Right atrium auricular region (tissue), 2 donors: ENCODE measurements around the gene CCDC70. TPM values are rescaled to one million over a fixed set of nuclear protein-coding genes. Genes with fewer than 3 reads are reported as not detected.
"Not testable (repeated sequence)": the region's sequence is repeated elsewhere in the genome, so short reads cannot be mapped to it uniquely, and the experiment has no call there.

ENCODE experiments used
- DNase-seq: peaks from one replicate; pipeline ENCODE4 v3.0.0-alpha.2; 2019; ENCODE audit warnings: low spot score
- H3K27ac ChIP-seq, 2 donors: fragments of 200-600 bp; sonication (generic); 1 replicate in 1 of 2; 2 replicates in 1 of 2; pipeline ENCODE4 v1.5.1; 2016 to 2019
- H3K27me3 ChIP-seq, 2 donors: fragments of 200-600 bp; sonication (generic); one replicate each; pipeline versions ENCODE4 v1.5.1 to v1.6.0; 2017 to 2019
- H3K36me3 ChIP-seq: fragments of 200-600 bp; sonication (generic); one replicate; pipeline ENCODE4 v1.5.1; 2016
- H3K4me1 ChIP-seq, 2 donors: fragments of 200-600 bp; sonication (generic); one replicate each; pipeline versions ENCODE4 v1.5.1 to v1.6.0; 2017 to 2019
- H3K4me3 ChIP-seq, 2 donors: fragments of 200-600 bp; sonication (generic); 1 replicate in 1 of 2; 2 replicates in 1 of 2; pipeline ENCODE4 v1.5.1; 2017 to 2019; ENCODE audit warnings: mild to moderate bottlenecking in 1 of 2, moderate library complexity in 1 of 2
- H3K9me3 ChIP-seq, 2 donors: fragments of 200-600 bp; sonication (generic); one replicate each; pipeline ENCODE4 v1.5.1; 2019
- total RNA-seq, 2 donors: library from RNA; depleted of rRNA; stranded (reverse); fragments of >200 nt; gene quantifications; one replicate each; pipeline ENCODE4 v1.1.0, GENCODE V29; 2016
- TF ChIP-seq, protein P1 (sequence below), 2 donors: fragments of 200-600 bp; sonication (generic); IDR thresholded peaks; one replicate each; pipeline ENCODE4 v1.5.1; 2019; ENCODE audit warnings: antibody characterized with exemption in 2 of 2

Gene CCDC70
- total RNA-seq, 2 donors from 2014 or later: not detected

DNA sequence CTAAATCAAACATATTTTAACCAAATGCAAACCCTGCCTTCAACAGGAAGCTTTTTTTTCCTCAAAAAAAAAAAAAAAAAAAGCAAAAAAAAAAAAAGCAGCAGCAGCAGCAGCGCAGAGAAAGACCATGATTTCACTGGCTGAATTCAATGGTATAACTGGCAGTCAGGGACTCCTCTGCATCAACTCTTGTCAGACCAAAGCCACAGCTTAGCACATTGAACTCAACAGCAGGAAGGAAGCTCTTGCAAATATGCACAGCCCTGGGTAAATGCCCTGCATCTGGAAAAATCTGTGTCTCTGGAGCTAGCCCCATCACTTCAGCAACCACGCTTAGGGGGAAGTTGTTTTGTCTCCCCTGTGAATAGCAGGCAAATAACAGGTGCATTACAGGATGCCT is 40.2 kb upstream of the CCDC70 start:
- H3K4me1 ChIP-seq: peaks cover 0 to 45% of the 10 kb centered on the region in 2 donors
- no peaks in the 10 kb centered on the region for H3K27me3 ChIP-seq
- no peak for DNase-seq
- H3K27ac ChIP-seq: no peak overlapping the region
- H3K36me3 ChIP-seq: no peaks in the 10 kb centered on the region
- TF ChIP-seq, protein P1, sequence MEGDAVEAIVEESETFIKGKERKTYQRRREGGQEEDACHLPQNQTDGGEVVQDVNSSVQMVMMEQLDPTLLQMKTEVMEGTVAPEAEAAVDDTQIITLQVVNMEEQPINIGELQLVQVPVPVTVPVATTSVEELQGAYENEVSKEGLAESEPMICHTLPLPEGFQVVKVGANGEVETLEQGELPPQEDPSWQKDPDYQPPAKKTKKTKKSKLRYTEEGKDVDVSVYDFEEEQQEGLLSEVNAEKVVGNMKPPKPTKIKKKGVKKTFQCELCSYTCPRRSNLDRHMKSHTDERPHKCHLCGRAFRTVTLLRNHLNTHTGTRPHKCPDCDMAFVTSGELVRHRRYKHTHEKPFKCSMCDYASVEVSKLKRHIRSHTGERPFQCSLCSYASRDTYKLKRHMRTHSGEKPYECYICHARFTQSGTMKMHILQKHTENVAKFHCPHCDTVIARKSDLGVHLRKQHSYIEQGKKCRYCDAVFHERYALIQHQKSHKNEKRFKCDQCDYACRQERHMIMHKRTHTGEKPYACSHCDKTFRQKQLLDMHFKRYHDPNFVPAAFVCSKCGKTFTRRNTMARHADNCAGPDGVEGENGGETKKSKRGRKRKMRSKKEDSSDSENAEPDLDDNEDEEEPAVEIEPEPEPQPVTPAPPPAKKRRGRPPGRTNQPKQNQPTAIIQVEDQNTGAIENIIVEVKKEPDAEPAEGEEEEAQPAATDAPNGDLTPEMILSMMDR (IDR thresholded peaks at IDR 0.05): no peak
- no peaks in the 10 kb centered on the region for H3K9me3 ChIP-seq
- H3K4me3 ChIP-seq: no peak overlapping the region

DNA sequence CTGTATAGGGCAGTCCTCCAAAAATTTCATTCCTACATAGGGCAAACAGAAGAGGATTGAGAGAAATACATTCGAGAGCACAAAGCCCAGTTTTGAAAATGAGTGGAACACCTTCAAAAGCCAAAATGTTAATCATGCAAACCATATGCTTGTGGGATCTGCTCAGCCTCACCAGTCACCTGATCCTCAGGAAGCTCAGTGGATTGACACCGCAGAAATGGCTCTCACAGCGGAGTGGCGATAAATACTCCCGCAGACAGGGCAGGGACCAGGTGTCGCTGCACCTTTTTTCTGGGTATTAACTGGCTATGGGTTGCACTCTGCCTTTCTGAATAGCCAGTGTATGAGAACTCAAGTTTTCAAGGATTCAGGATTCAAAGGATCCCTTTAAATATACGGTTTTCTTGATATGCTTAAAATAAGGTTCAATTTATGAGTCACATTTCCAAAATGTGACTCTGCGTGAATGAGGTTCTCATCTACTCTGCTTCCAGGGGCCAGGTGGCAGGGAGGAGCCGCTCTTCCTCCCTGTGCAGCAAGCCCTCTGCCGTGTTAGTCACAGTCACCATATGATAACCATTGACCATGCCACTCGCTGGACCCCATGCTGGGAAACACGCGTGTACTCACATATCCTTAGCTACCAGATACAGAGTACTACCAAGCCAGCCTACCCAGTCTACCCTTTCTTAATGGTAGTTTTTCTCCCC is 39.5 kb upstream of the CCDC70 start:
- Histone ChIP-seq H3K27ac (no peak overlapping the region), H3K27me3 (no peaks in the 10 kb centered on the region), H3K4me1 (peaks cover 0 to 52% of the 10 kb centered on the region in 2 donors), H3K4me3 (no peak overlapping the region), H3K9me3 (no peaks in the 10 kb centered on the region), H3K36me3 (no peaks in the 10 kb centered on the region)
- no peak for DNase-seq
- TF ChIP-seq, protein P1 (IDR thresholded peaks at IDR 0.05): no peak

DNA sequence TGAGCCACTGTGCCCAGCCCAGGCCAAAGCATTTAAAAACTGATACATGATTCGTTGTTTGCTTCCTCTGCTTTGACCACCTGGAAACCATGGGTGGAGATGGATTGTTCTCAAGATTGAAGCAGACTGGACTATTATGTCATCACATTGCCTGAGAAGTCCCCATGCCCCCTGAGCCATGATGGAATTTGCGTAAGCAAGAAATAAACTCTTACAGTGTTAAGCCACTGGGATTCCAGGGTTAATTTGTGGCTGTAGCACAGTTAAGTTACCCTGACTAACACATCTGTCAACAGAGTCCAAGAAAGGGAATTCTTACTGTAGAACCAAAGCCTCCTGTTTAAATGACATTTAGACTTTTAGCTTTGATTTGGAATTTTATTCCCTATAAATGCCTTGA is 38.4 kb upstream of the CCDC70 start:
- DNase-seq: no peak
- TF ChIP-seq, protein P1 (IDR thresholded peaks at IDR 0.05): no peak

DNA sequence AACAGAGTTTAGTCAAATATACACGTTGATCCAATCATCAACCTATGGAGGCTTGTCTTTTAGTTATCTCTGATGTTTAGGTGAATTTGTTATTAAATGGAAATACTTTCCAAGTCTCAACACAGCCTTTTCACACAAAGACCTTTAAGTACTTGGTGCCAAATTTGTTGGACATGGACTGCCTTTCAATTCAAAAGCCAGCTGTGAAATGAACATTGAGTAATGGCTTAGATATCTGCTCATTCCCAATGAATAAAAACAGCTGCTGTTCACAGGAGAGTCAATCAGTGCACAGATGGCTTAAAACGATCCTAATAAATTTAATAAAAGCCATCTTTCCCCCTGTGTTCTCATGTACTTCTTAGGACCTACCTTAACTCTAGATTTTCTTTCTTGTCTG is 37.9 kb upstream of the CCDC70 start:
- DNase-seq: no peak
- Histone ChIP-seq H3K36me3 (no peaks in the 10 kb centered on the region), H3K9me3 (no peaks in the 10 kb centered on the region), H3K27me3 (no peaks in the 10 kb centered on the region), H3K4me1 (peaks cover 0 to 60% of the 10 kb centered on the region in 2 donors), H3K4me3 (no peak overlapping the region), H3K27ac (peak overlapping the region in 1 of 2 donors; percentile 27)
- TF ChIP-seq, protein P1 (IDR thresholded peaks at IDR 0.05): no peak

More for the DNA sequence above, 38.4 kb upstream of the CCDC70 start:
- Histone ChIP-seq H3K36me3 (no peaks in the 10 kb centered on the region), H3K4me3 (no peak overlapping the region), H3K9me3 (no peaks in the 10 kb centered on the region), H3K27ac (peak overlapping the region in 1 of 2 donors; percentile 27), H3K4me1 (peaks cover 0 to 62% of the 10 kb centered on the region in 2 donors), H3K27me3 (no peaks in the 10 kb centered on the region)

DNA sequence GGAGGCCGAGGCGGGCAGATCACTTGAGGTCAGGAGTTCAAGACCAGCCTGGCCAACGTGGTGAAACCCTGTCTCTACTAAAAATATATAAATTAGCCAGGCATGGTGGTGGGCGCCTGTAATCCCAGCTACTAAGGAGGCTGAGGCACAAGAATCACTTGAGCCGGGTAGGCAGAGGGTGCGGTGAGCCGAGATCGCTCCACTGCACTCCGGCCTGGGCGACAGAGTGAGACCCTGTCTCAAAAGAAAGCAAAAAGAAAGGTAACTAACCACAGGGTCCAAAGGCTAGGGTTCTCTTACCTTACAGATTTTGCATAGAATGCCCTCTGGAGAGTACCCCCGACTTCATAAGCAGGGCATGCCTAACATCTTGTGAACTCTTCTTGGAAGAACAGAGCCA is 37.1 kb upstream of the CCDC70 start:
- not testable (repeated sequence) for DNase-seq, H3K4me3 ChIP-seq
- peak overlapping the region; percentile 41 to 72 for H3K27ac ChIP-seq

DNA sequence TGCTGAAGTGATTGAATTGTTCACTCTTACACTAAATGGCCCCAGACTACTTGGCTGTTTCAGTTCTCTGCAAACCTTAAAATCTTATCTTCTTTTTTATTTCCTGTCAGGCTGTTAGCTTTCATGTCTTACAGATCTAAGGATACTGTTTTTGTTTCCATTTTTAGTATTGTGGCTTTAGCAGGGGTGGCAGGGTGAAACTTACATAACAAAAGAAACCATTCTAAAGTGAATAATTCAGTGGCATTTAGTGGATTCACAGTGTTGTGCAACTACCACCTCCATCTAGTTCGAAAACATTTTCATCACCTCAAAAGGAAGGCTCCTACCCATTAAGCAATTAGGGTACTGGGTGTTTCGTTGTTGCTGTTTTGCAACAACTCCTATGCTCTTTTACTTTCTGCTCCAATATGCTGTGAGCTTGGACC is 36.6 kb upstream of the CCDC70 start:
- no peak for DNase-seq
- no peaks in the 10 kb centered on the region for H3K27me3 ChIP-seq
- no peaks in the 10 kb centered on the region for H3K9me3 ChIP-seq
- peaks cover 0 to 53% of the 10 kb centered on the region in 2 donors for H3K4me1 ChIP-seq
- no peaks in the 10 kb centered on the region for H3K36me3 ChIP-seq
- H3K27ac ChIP-seq: peak overlapping the region; percentile 41 to 72
- TF ChIP-seq, protein P1 (IDR thresholded peaks at IDR 0.05): no peak
- H3K4me3 ChIP-seq: no peak overlapping the region

More for the DNA sequence above, 37.1 kb upstream of the CCDC70 start:
- not testable (repeated sequence) for H3K36me3 ChIP-seq, H3K27me3 ChIP-seq, H3K9me3 ChIP-seq
- H3K4me1 ChIP-seq: peaks cover 0 to 53% of the 10 kb centered on the region in 2 donors
